ENCODE measurements around the gene PAK4.
"Not testable (repeated sequence)": the region's sequence is repeated elsewhere in the genome, so short reads cannot be mapped to it uniquely, and the experiment has no call there.

The PAK4 gene

DNA sequence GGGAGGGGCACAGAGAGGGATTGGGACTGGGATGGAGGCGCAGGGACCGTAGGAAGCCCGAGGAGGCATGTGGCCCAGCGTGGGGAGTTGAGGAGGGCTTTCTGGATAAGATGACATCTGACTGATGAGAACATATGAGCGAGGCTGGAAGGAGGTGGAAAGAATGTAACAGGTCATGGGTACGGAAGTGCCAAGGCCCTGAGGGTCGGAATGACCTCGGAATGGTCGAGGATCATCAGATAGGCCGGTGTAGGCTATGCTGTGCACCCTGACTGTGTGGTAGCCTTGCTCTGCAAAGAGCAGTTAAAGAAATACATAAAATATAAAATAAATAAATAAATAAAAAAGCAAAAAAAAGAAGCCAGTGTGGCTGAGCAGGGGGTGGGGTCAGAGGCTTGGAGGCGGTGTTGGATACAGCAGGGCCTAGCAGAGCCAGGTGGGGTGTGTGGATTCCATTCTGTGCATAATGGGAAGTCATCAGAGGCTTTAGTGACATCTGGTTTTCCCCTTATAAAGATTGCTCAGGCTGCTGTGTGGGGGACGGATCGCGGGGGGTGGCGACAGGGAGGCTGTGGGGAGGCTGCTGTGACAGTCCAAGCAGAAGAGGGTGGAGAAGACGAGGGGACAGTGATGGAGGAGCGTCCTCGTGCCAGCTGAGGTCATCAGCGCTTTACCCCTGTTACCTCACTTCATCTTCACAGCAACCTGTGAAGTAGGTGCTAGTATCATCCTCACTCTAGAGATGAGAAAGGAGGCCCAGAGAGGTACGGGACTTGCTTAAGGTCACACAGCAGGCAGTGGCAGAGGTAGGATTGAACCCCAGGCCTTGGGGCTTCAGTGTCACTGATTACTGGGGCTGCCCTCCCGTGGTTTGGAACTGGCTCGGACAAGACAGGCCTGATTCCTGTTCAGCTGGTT, 5.0 kb downstream of the PAK4 start:
- DNase-seq: peak; percentile 77

DNA sequence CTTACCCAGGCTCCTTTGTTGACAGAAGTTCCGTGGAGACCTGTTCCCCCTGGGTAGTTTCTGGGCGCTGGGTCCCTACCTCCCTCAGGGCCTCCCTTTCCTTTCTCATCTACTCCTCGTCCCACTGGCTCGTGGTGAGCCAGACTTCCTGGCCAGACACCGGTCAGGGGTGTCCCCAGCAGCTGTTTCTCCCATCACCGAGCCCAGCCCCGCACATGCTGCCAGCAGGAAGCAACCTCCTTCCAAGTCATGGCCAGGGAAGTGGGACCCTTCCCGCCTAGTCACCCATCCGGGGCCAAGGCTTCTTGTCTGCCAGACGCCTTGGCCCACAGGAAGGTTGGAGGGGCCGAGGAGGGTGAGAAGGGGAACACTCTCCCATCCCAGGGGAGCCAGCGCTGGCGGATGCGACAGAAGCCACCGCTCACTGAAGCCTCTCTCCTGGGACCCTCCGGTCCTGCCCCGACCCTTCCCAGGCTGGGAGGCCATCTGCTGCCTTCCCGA, 5.7 kb downstream of the PAK4 start:
- DNase-seq: peak; percentile 76

- no peak for DNase-seq
Measured at GRCh38 chr19:39132344-39132969, 6.9 kb downstream of the PAK4 start.

DNA sequence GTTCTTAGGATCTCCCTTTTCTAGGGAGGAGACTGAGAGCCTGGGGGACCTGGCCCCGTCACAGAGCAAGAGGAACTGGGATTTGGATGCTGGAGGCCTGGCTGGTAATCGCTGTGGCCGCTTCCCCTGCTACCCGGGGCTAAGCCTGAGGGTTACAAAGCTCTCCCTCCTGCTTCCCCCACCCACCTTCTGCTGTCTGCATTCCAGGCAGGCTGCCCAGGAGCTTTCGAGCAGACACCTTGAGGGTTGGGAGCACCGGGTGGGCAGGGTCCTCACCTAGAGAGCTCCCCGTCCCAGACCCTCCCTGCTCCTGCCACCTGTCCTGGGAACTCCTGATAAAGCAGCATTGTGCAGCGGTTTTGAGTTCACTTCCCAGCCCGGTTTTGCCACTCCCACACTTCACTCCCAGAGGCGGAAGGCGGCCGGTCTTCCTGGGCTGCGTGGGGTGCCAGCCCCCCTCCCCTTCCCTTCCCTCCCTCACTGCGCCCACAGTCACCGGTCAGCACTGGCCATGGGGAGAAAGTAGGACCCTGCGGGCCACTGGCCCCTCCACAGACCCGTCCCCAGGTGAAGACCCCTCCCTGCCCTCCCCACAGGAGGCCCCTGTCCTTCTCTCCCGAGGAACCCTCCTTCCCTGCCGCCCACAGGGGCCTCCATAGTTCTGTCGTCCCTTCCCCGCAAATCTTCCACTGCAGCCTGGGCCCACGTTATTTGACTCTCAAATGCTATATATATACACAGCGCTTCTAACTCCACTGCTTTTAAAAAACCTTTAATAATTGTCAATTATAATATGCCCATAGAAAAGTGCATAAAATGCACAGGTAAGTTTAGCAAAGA, 8.1 kb downstream of the PAK4 start:
- DNase-seq: peak; percentile 79

GRCh38 chr19:39135701-39136100, 10.1 kb downstream of the PAK4 start:
- DNase-seq: no peak

DNA sequence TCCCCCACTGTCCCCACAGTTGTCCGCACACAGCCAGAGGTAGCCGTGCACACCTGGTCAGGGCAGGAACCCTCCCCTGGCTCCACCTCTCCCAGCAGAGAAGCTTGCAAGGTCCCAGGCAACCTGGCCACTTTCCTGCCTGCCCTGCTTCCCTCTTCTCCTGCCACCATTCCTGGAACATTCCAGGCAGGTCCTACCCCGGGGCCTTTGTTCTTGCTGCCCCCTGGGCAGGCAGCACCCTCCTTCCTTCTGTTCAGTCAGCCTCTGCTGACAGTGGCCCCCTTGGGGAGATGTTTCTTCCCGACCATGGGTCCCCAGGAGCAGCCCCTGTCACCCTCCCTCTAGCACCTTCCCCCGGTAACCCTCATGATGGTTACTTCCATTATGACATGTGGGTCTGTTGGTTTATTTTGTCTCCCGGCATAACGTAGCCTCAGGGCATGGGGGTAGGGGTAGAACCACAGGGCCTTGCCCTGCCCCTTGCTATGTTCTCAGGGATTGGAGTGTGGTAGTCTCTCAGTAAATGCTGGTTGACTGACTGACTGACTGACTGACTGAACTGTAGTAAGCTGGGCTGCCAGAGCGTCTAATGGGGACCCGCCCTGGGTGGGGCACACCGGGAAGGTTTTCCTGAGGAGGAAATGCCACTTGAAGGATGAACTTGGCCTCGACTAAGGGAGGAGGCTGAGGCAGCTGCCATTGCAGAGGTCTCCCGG, 10.8 kb downstream of the PAK4 start:
- no peak for DNase-seq

DNA sequence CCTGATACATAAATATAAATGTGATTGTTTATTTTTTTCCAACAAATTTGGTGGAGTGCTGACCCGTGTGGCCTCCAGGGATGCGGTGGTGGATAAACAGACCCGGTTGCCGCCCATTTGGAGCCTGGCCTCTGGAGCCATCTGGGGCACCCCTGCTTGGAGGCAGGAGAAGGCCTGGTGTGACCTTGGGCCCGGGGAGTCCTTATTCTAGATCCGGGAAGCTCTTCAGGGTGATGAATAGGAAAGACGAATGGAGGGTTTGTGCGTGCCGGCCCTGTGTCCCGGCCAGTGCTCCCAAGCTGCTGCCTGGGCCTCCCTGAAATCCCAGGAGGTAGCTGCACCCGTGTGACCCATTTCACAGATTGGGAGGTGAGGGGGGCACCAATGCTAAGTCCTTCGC, 11.5 kb downstream of the PAK4 start:
- DNase-seq: no peak

DNA sequence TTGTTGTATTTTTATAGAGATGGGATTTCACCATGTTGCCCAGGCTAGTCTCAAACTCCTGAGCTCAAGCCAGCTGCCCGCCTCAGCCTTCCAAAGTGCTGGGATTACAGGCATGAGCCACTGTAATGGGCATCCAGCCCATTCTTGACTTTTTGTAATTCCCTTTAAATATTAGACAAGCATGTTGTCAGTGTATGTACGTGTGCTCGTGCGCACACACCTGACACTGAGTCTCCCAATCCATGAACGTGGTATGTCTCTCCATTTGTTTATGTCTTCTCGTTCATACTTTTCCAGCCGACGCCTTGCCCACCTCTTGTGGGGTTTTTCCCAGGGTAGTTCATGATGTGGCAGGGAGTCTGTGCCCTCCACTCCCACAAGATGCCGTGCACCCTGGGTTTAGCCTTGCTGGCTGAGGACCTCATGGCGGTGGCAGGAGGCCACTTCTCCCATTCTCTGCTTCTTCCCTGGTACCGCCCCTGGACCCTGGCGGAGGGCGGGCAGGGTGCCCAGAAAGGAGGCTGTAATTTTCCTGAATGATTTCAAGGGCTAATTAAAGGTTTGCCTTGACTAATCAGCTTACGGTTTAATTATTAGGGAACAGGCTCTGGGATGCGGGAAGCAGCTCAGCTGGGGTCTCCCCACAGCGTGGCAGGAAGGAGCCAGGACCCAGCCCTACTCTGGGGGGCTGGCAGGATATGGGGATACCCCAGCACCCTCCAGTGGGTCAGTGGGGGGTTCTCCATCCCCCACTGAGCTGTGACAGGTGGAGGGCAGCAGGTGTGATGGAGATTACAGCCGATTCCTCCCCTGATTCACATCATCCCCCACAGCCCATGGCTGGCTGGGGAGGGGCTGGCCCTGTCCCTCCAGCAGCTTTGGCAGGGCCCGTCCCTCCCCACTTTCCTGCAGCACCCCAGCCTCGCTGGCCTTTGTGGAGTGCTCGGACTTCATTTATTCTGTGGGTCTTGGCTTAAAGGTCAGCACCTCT, 12.9 kb downstream of the PAK4 start:
- DNase-seq: peak; percentile 85

- DNase-seq: peak; percentile 70
Measured at GRCh38 chr19:39139305-39139874, 13.8 kb downstream of the PAK4 start.

DNA sequence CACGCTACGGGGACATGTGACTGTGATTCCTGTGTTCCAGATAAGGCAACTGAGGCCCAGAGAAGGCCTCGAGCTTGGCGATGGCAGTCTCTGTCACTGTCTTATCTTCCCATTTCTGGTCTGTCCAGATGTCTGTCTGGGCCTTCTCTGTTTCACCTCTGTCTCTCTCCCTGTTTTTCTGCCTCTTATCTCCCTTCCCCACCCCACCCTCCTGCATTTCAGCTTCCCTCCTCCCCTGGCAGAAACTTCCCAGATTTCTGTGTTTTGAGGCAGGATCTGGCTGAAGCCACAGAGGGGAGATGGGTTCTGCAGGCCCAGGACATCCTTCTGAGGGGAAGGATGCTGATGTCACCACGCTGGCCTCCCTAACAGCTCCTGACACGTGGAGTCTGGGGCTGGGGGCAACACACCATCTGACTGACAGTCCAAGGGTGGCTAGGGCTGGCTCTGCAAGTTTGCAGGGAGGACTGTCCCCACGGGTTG, 14.4 kb downstream of the PAK4 start:
- no peak for DNase-seq

- no peak for DNase-seq
Measured at GRCh38 chr19:39140594-39140993, 15.0 kb downstream of the PAK4 start.

GRCh38 chr19:39141929-39142328, 16.3 kb downstream of the PAK4 start:
- no peak for DNase-seq

- DNase-seq: no peak
Measured at GRCh38 chr19:39142630-39143029, 17.0 kb downstream of the PAK4 start.

GRCh38 chr19:39143757-39144289, 18.2 kb downstream of the PAK4 start:
- DNase-seq: not testable (repeated sequence)

- DNase-seq: no peak
Measured at GRCh38 chr19:39144290-39145071, 18.9 kb downstream of the PAK4 start.

DNA sequence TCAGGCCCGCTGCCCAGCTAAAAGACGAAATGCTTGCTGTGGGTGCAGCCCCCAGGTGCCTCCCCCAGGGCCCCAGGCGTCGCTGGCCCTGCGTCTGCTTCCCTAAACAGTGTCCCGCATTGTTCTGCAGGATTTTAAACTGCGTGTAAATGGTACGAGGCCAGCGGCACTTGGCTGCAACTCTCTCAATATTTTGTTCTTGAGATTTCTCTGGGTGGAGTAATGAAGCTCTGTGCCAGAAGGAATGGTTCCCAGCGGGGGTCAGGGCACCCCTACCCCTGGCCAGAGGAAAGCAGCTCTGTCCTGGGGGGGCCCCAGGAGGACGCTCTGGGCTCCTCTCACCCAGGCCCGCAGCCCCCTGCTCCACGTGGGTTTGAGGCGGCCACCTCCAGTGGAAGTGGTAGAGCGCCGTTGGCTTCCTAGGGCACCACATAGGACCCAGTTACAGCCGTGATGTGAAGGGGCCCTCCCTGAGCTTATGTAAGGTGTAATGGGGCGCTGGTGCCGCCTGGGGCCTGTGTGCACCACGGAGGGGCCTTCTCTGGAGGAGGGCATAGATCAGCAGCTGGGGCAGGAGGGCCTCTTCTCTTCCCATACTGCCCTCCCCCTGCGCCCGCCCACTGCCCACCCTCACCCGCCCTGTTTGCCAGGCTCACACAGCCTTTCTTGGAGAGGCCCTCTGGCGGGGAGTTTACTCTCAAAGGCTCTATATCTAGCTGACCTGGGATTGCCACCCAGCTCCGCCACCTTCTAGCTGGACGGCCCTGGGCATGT, 19.8 kb downstream of the PAK4 start:
- DNase-seq: no peak

DNA sequence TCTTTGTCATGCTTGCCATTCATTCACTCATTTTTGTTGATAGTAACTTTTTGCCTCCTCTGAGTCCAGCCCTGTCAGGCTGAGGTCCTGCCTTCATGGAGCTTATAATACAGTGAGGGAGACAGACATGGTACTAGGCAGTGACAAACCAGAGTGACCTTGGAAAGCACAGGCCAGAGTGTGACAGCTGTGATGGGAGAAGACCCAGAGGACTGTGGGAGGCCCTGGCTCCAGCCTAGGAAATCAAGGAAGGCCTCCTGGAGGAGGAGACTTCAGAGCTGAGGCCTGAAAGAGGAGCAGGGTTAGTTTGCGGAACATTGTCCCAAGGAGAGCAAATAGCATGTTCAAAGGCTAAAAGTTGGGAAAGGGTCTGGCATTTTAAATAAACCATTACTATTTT, 20.5 kb downstream of the PAK4 start:
- DNase-seq: no peak

GRCh38 chr19:39146686-39147450, 21.3 kb downstream of the PAK4 start:
- no peak for DNase-seq
